SU-DHL-6 (cell line): ENCODE data around the gene UROC1.

Source experiments
- CTCF ChIP-seq: fragments of 200-600 bp; sonication (generic); IDR thresholded peaks from one replicate; pipeline ENCODE4 v1.5.1; 2017; ENCODE audit warnings: antibody characterized with exemption, mild to moderate bottlenecking, low read length, moderate library complexity; ENCODE audit not compliant: insufficient read depth, poor library complexity, severe bottlenecking
- EZH2phosphoT487 ChIP-seq: fragments of 200-600 bp; sonication (generic), shearing (Covaris generic); conservative IDR thresholded peaks from 2 replicates; pipeline ENCODE4 v1.6.1; 2018; ENCODE audit warnings: mild to moderate bottlenecking, antibody characterized with exemption, low read length, moderate library complexity, mixed read lengths

GRCh38 chr3:126465928-126466544, 51.5 kb downstream of the UROC1 start:
- TF ChIP-seq CTCF: no peak
- no peak for TF ChIP-seq EZH2phosphoT487
